HS-5 (cell line): ENCODE measurements around the gene DLGAP4.
A peak's percentile ranks its signal among the peaks of the same experiment; 100 is the strongest.

ENCODE experiments used
- DNase-seq: peaks from one replicate; pipeline ENCODE4 v3.0.0-alpha.2; 2012; ENCODE audit warnings: low read depth

Gene DLGAP4

GRCh38 chr20:36333841-36334240 is 27.7 kb downstream of the DLGAP4 start:
- DNase-seq: no peak

GRCh38 chr20:36334281-36335205 is 28.4 kb downstream of the DLGAP4 start:
- DNase-seq: no peak

GRCh38 chr20:36335206-36335870 is 29.2 kb downstream of the DLGAP4 start:
- no peak for DNase-seq

- no peak for DNase-seq
Observed at GRCh38 chr20:36336204-36336603, 30.1 kb downstream of the DLGAP4 start.

GRCh38 chr20:36336954-36337704 is 31.0 kb downstream of the DLGAP4 start:
- DNase-seq: no peak

GRCh38 chr20:36337886-36338285 is 31.7 kb downstream of the DLGAP4 start:
- no peak for DNase-seq

- DNase-seq: no peak
Observed at GRCh38 chr20:36339646-36340592, 33.8 kb downstream of the DLGAP4 start.

GRCh38 chr20:36340593-36340990 is 34.5 kb downstream of the DLGAP4 start:
- no peak for DNase-seq

GRCh38 chr20:36341331-36342020 is 35.3 kb downstream of the DLGAP4 start:
- no peak for DNase-seq

GRCh38 chr20:36342331-36343120 is 36.4 kb downstream of the DLGAP4 start:
- no peak for DNase-seq

- DNase-seq: no peak
Observed at GRCh38 chr20:36343641-36344040, 37.5 kb downstream of the DLGAP4 start.

GRCh38 chr20:36344517-36345132 is 38.5 kb downstream of the DLGAP4 start:
- peak; percentile 1 for DNase-seq

GRCh38 chr20:36346256-36346655 is 40.1 kb downstream of the DLGAP4 start:
- DNase-seq: no peak

- no peak for DNase-seq
Observed at GRCh38 chr20:36349384-36350170, 43.4 kb downstream of the DLGAP4 start.

- DNase-seq: no peak
Observed at GRCh38 chr20:36350439-36350838, 44.3 kb downstream of the DLGAP4 start.

- no peak for DNase-seq
Observed at GRCh38 chr20:36351937-36352336, 45.8 kb downstream of the DLGAP4 start.

- DNase-seq: no peak
Observed at GRCh38 chr20:36352843-36353553, 46.9 kb downstream of the DLGAP4 start.

- DNase-seq: no peak
Observed at GRCh38 chr20:36353740-36354139, 47.6 kb downstream of the DLGAP4 start.
